Measurements from ENCODE around the gene TAC4.

TAC4 gene

DNA sequence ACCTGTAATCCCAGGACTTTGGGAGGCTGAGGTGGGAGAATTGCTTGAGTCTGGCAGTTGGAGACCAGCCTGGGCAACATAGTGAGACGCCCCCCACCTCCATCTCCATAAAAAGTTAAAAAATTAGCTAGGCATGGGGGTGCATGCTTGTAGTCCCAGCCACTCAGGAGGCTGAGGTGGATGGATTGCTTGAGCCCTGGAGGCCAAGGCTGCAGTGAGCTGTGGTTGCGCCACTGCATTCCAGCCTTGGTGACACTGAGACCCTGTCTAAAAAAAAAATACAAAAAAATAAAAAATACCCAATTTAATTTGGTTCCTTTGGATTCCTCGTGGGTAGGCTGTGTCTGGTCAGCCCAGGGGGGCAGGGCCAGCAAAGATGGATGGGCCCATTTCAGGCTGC lies 26.1 kb upstream of the TAC4 start:
- in situ Hi-C loops (cut with MboI; ENCODE audit: low sequenced_read_pairs), result no loop called here

GRCh38 chr17:49873466-49873865 lies 25.6 kb upstream of the TAC4 start:
- in situ Hi-C loops (cut with MboI; ENCODE audit: low sequenced_read_pairs), result no loop called here

DNA sequence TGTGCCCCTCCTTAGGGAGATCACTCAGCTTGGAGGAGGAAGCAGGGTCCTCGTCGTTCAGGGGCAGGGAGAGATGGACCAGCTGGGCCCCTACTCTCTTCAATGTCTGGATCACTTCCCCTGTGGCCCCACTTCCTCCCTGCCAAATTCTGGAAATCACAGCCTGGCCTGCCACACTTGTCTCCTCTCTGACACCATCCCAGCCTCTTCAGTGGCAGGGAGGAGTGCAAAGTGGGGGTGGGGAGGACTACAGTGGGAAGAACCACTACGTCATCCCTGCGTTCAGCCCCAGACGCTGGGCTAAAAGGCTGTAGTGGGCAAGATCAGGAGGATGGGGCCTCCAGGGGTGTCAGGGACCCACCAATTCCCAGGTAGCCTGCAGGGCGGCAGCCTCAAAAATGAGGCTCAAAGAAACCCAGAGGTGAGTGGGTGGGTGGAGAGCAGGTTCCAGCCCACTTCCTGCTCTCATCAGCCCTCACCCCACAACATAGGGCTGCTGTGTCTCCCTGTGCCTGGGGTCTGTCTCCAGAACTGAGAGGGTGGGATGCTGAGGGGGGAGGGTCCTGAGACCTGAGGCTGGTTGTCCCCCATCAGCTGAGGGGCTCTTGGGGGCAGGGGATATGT lies 25.0 kb upstream of the TAC4 start:
- in situ Hi-C loops (cut with MboI; ENCODE audit: low sequenced_read_pairs), result no loop called here

DNA sequence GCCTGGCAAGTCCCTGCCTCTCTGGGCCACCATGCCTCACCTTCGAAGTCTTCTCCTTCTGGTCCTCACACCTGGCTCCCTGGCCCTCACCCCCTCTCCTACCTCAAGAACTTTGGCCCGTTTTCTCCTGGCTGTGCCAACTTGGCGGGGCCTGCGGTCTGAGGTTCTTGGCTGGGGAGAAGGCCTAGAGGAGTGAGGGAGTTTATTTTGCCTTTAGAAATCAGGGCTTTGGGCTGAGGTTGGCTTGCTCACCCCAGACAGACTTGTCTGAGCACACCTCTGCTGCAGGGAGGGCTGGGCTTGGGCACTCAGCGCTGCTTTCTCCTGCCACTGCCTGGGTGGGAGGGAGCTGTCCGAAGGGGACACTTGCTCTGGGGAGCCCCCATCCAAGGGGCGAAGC lies 23.3 kb upstream of the TAC4 start:
- in situ Hi-C loops (cut with MboI; ENCODE audit: low sequenced_read_pairs), result no loop called here

DNA sequence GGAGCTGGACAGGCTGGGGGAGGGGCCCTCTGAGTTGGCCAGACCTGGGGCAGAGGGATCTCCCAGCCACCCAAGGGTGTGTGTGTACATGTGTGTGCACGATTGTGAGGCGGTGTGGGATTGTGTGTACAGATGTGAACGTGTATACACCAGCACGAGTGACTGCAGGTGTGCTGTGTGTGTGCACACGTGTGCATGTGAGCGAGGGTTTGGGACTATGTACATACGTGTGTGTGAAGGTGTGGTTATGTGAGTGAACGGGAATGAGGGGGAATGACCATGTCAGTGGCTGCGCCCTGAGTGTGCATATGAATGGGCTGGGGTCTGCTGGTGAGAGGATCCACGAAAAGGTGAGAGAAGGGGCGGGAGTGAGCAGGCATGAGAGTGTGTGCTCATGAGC lies 22.4 kb upstream of the TAC4 start:
- in situ Hi-C loops (cut with MboI; ENCODE audit: low sequenced_read_pairs), result no loop called here

GRCh38 chr17:49869038-49869374 lies 21.1 kb upstream of the TAC4 start:
- in situ Hi-C loops (cut with MboI; ENCODE audit: low sequenced_read_pairs), result no loop called here

- in situ Hi-C loops (cut with MboI; ENCODE audit: low sequenced_read_pairs), result no loop called here
Measured at GRCh38 chr17:49866882-49867413, 19.1 kb upstream of the TAC4 start.

DNA sequence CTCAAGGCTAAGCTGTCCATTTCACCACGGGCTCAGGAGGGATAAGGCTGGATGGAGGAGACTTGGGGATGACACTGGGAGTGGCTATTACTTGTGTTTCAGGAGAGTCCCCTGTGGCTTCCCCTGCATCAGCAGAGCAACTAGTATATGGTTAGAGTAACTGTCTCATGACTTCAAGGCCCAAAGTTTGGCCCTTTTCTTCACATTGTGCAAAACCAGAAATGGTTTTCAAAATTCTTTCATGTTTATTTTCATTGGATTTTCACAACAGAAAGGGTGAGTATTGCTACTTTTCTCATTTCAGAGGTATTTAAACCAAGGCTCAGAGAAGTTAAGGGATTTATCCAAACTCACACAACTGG lies 18.1 kb upstream of the TAC4 start:
- in situ Hi-C loops (cut with MboI; ENCODE audit: low sequenced_read_pairs), result no loop called here

- in situ Hi-C loops (cut with MboI; ENCODE audit: low sequenced_read_pairs), result no loop called here
Measured at GRCh38 chr17:49862781-49863331, 15.0 kb upstream of the TAC4 start.

DNA sequence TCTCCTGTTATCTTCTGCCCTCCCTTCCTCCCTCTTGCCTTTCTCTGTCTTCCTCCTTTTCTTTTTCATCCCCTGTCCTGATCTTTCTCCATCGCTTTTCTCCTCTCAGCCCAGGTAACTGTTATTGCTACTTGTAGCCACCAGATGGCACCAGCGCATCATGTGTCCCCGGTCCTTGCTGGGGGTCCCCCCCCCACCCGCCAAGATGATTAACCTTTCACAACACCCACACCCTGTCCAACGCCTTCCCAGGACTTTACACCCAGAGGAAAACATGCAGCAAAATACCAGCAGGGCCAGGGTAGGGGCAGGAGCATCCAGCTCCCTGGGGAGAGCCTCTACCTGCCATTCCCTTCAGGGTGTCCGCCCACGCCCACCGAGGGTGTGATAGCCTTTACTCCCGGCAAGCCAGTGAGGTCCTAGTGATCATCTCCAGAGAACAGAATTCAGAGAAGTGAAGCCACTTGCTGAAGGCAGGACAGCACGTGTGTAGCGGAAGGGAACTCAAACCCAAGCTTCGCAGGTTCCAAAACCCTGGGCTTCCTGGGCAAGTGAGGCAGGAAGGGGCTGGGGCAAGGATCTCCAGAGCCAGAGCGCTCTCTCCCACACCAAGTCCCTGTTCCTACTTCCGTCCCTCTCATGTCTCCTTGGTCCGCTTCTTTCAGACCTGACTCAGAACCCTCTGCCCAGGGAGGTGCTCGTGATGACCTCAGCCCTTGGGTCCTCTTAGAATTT lies 13.4 kb upstream of the TAC4 start:
- in situ Hi-C loops (cut with MboI; ENCODE audit: low sequenced_read_pairs), result no loop called here

DNA sequence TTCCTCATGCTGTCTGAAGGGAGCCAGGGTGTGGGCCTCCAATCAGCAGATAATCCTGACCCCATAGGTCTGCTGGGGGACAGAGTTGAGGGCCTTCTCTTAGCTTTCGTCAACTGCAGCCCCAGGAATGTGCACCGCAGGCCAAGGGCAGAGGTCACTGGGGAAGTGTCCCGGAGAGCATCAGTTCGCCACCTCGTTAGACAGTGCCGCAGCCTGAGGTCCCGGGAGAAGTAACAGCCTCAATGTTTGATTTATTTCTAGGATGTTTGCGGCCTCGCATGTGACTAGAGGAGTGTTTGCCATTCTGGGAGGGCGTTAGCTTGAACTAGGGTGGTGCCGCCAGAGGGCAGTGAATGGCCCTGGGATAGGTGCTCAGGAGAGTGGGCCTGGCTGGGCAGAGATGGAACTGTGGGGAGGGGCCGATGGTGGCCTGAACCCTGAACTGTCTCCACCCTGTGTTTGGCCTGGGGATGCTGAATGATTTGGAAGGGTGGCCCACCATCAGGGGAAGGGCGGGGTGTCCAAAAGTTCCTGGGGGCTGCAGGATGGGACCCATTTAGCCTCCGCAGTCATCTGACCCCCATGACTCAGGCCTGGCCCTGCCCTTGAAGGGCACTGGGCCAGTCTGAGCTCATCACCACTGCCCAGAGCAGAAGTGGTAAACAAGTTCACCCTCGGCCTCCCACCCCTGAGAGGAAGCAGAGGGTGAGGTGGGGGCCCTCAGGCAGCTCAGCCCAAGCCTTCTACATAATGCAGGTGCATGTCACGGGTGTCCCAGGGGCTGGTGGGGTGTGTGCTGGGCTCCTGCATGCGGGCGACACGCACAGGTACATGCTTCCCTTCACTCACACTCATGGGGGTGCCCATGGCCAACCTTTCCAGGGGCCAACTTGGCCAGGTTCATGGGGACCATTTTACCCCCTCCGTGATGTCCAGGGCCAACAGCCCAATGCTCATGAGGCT lies 12.4 kb upstream of the TAC4 start:
- in situ Hi-C loops (cut with MboI; ENCODE audit: low sequenced_read_pairs), result no loop called here

DNA sequence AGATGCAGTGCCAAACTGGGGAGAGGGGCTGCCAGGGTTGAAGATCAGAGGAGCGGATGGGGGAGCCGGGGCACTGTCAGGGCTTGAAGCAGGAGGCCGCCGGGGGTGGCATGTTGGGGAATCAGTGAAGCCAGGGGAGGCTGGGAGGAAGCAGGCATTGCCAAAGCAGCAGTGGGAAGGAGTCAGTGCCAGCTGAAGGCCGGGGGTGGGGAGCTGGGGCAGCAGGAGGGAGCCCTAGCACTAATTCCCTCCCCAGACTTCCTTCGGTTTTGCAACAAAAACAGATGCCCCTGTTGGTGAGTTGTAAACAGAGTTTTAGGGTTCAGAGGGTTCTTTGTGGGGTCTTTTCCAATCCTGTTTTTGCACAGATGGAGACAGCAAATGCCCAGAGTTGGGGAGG lies 10.9 kb upstream of the TAC4 start:
- in situ Hi-C loops (cut with MboI; ENCODE audit: low sequenced_read_pairs), result no loop called here

- in situ Hi-C loops (cut with MboI; ENCODE audit: low sequenced_read_pairs), result no loop called here
Measured at GRCh38 chr17:49854126-49854525, 6.3 kb upstream of the TAC4 start.

DNA sequence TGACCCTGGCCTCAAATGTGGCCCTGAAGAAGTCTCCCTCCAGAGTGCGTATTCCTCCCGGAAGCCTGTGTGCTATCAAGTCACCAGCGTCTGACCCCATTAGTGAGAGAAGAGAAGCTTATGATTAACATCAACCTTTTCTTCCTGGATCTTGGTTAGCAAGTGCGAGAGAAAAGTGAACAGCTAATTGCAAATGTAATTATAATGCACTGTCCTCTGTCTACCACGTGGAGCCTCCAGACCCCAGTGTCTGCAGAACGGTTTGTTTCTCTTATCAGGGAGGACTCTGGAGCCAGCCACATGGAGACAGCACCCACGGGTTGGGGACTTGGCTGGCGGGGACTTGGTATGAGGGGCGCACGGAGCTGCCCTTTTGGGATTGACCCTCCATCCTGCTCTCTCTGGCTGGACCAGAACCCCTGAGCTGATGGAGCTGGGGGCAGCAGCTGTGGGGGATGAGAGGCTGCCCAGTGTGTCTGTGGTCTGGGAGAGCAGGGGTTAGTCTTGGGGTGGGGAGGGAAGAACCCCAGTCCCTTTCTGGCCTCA lies 5.7 kb upstream of the TAC4 start:
- in situ Hi-C loops (cut with MboI; ENCODE audit: low sequenced_read_pairs), result no loop called here

DNA sequence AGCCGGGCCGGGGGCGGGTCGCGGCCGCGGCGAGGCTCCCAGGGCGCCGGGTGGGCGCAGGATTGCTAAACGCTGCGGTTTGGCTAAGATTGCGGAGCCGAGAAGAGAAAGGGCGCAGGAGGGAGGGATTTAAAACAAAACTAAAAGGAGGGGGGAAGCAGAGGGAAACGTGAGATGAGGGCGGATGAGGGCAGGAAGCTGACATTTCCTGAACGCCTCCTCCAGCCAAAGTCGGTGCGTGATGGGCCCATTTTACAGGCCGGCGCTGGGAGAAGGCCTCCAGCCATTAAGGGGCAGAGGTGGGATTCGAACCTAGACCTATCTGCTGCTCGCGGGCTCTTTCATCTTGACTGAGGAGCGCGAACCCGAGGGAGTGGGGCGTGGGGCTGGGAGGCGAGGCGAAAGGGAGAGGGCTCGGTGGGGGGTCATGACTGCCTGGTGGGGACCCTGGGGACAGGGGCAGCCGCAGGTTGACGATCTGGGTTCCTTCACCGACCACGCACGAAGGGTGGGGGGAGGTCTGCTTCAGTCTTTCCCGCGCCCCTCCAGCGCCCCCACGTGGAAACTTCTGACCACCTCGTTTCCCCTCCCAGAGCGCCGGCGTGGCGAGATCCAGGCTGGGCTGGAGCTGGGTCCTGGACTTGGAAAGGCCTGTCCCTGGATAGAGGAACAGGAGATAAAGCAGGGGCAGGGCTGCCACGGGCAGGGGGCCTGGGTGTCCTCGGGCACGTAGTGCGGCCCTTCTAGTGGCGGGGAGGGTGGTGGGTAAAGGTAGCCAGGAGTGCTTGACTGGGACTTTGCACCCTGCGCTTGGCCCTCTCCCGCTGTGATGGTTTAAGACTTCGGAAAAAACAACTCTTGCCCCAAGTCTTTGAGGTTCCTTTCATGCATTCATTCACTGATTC lies 3.8 kb upstream of the TAC4 start:
- in situ Hi-C loops (cut with MboI; ENCODE audit: low sequenced_read_pairs), result no loop called here

DNA sequence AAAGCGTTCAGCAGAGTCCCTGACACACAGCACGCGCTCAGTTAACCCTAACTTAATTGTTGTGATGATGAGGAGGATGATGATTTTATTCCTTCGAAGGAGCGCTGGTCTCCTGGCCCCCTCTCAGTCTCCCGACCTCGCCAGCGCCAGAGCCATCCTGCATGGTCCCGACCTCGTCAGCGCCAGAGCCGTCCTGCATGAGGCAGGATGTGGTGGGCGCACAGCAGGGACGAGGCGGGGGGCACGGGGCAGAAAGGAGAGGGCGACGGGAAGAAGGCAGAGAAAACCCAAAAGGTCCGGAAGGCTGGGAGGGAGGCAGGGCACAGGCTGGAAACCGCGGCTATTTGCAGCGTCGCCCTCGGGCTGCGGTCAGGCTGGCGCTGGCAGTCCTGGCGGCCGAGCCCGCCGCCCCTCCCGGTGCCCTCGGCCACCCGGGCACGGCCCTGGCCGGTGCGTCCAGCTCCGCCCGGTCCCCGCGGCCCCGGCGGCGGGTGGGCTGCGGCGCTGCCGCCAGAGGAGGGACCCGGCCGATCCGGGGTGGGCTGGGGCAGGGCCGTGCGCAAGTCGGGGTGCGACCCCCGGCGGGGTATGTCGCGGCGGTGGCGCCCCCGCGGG lies 3.0 kb upstream of the TAC4 start:
- in situ Hi-C loops (cut with MboI; ENCODE audit: low sequenced_read_pairs), result no loop called here

GRCh38 chr17:49850218-49850610 lies 2.3 kb upstream of the TAC4 start:
- in situ Hi-C loops (cut with MboI; ENCODE audit: low sequenced_read_pairs), result no loop called here

DNA sequence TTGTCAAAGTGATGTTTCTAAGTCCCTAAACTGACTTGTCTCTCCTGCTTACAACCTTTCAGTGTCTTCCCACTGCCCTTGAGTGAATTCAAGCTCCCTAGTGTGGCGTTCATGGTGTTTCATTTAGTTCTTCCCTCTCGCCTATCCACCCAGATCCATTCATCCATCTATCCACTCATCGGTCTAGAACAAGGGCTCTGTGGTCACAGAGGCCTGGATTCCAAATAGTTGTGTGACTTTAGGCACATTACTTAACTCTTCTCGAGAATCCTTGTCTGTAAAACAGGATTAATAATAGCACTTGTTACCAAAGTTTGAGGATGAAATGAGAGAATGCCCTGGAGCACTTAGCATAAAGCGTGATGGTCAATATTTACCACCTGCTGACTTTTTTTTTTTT lies 870 bp upstream of the TAC4 start:
- in situ Hi-C loops (cut with MboI; ENCODE audit: low sequenced_read_pairs), result no loop called here

GRCh38 chr17:49846938-49847712 lies 744 bp downstream of the TAC4 start:
- in situ Hi-C loops (cut with MboI; ENCODE audit: low sequenced_read_pairs), result no loop called here

Data from hTERT RPE-1 (cell line).